ENCODE measurements around the gene SCO1. TPM values are rescaled to one million over a fixed set of nuclear protein-coding genes. Genes with fewer than 3 reads are reported as not detected.

The SCO1 gene
- total and polyA plus RNA-seq, 2 donors (not counting 3 experiments of a cell fraction or from before 2014, with no cell fraction given): 11.9 to 30.8 TPM

- Histone ChIP-seq H3K9me3 (replicated peaks; ENCODE audit: control insufficient read depth, insufficient read depth, low read length) (no peaks in the 10 kb centered on the region), H2AFZ (ENCODE audit: low read depth, low read length) (no peak overlapping the region), H3K4me2 (ENCODE audit: insufficient read depth, low read length) (no peak overlapping the region), H3K27ac (ENCODE audit: insufficient read depth, low read depth, low read length) (no peak overlapping the region), H3K9ac (replicated peaks; ENCODE audit: extremely low read depth, insufficient read depth, low read length) (no peak overlapping the region), H3K27me3 (ENCODE audit: control insufficient read depth in 2 of 2, insufficient read depth in 2 of 2, low read length in 2 of 2) (no peaks in the 10 kb centered on the region), H3K9me1 (replicated peaks; ENCODE audit: control insufficient read depth, extremely low read depth, insufficient read depth, low read length) (no peaks in the 10 kb centered on the region), H4K20me1 (replicated peaks; ENCODE audit: control insufficient read depth, extremely low read depth, insufficient read depth, low read length) (no peaks in the 10 kb centered on the region), H3K36me3 (ENCODE audit: control insufficient read depth in 2 of 2, extremely low read depth in 1 of 2, insufficient read depth in 2 of 2, low read length in 2 of 2) (no peaks in the 10 kb centered on the region), H3K4me1 (ENCODE audit: control insufficient read depth, extremely low read depth, insufficient read depth, low read length) (no peaks in the 10 kb centered on the region), H3K4me3 (replicated peaks in 1 of 3; ENCODE audit: insufficient read depth in 1 of 3, low read depth in 1 of 3, low read length in 3 of 3) (no peak overlapping the region), H3K79me2 (ENCODE audit: control insufficient read depth, insufficient read depth, low read length) (no peaks in the 10 kb centered on the region)
- CTCF ChIA-PET: interaction anchor here (0.6 to 3.0 kb wide), 6 partner anchors 7 to 1329 kb away, joined by 3 to 17 read pairs (median 4); no protein-coding TSS in a partner anchor
- FAIRE-seq (no peak), DNase-seq (ENCODE audit: low read depth, low spot score) (no peak)
- intact Hi-C loops (cut with micrococcal nuclease) (no loop called here), dilution Hi-C loops (cut with MboI; ENCODE audit: extremely low pct_ligation_motif_present, low sequenced_read_pairs) (no loop called here)
- no peak for TF ChIP-seq GATA2 (IDR thresholded peaks at IDR 0.05; ENCODE audit: insufficient read depth, insufficient read length, low read depth, low read length)
- TF ChIP-seq MYC (IDR thresholded peaks at IDR 0.05; ENCODE audit: low read depth, low read length): no peak
- TF ChIP-seq EZH2 (IDR thresholded peaks at IDR 0.05; ENCODE audit: borderline replicate concordance, low read depth, low read length, severe bottlenecking): no peak
- TF ChIP-seq POLR2AphosphoS5 (IDR thresholded peaks at IDR 0.05; ENCODE audit: insufficient read depth, low read depth, low read length): no peak
- POLR2A ChIA-PET: no interaction called here
- no TSS peak for BruUV-seq (replicated peaks)
Observed at GRCh38 chr17:10653987-10654386, 43.3 kb downstream of the SCO1 start.

DNA sequence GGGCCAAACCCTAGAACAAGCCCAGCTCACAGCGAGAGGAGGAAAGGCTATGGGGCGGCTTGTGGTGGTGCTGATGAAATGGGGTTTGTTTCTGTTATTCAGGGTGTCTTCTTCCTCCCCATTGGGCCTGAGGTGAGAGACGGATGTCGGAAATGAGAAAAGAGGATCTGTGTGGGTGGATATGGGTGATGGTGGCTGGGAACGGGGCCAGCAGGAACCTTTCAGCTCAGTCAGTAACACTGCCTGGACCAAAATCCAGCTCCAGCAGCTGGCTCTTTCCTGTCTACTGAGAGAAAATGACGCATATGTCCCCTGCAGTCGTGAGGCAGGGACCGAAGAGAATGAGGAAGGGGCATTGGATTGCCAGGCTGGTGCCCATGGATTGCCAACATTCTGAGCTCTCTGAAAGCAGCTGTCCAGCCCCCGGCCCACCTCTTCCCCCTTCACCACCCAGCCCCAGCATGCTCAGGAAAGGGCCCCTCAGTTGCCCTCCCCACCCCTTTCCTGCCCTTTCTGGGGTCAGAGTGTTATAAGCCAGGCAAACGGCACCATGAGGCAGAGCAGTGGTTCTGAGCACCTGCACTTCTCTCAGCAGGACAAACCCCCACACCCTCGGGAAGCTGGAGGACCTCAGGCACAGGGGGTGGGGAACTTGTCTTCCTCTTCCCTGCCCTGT lies 44.2 kb downstream of the SCO1 start:
- CTCF ChIA-PET: interaction anchor here (0.9 to 1.2 kb wide), 3 partner anchors 11 to 31 kb away, joined by 3 to 6 read pairs (median 4); no protein-coding TSS in a partner anchor
- no peaks in the 10 kb centered on the region for H4K20me1 ChIP-seq (replicated peaks; ENCODE audit: control insufficient read depth, extremely low read depth, insufficient read depth, low read length)
- no peak overlapping the region for H3K4me3 ChIP-seq (replicated peaks in 1 of 3; ENCODE audit: insufficient read depth in 1 of 3, low read depth in 1 of 3, low read length in 3 of 3)
- DNase-seq (ENCODE audit: low read depth, low spot score): no peak
- H2AFZ ChIP-seq (ENCODE audit: low read depth, low read length): no peak overlapping the region
- H3K27ac ChIP-seq (ENCODE audit: insufficient read depth, low read depth, low read length): no peak overlapping the region
- intact Hi-C loops (cut with micrococcal nuclease): no loop called here
- no peaks in the 10 kb centered on the region for H3K9me1 ChIP-seq (replicated peaks; ENCODE audit: control insufficient read depth, extremely low read depth, insufficient read depth, low read length)
- no peak overlapping the region for H3K9ac ChIP-seq (replicated peaks; ENCODE audit: extremely low read depth, insufficient read depth, low read length)
- H3K4me1 ChIP-seq (ENCODE audit: control insufficient read depth, extremely low read depth, insufficient read depth, low read length): no peaks in the 10 kb centered on the region
- H3K36me3 ChIP-seq (ENCODE audit: control insufficient read depth in 2 of 2, extremely low read depth in 1 of 2, insufficient read depth in 2 of 2, low read length in 2 of 2): no peaks in the 10 kb centered on the region
- dilution Hi-C loops (cut with MboI; ENCODE audit: extremely low pct_ligation_motif_present, low sequenced_read_pairs): no loop called here
- no peak for TF ChIP-seq POLR2A (IDR thresholded peaks at IDR 0.05; ENCODE audit: low read depth, low read length)
- TF ChIP-seq EZH2 (IDR thresholded peaks at IDR 0.05; ENCODE audit: borderline replicate concordance, low read depth, low read length, severe bottlenecking): no peak
- no peaks in the 10 kb centered on the region for H3K27me3 ChIP-seq (ENCODE audit: control insufficient read depth in 2 of 2, insufficient read depth in 2 of 2, low read length in 2 of 2)
- POLR2A ChIA-PET: no interaction called here
- no peaks in the 10 kb centered on the region for H3K79me2 ChIP-seq (ENCODE audit: control insufficient read depth, insufficient read depth, low read length)
- FAIRE-seq: no peak
- BruUV-seq (replicated peaks): no TSS peak
- H3K4me2 ChIP-seq (ENCODE audit: insufficient read depth, low read length): no peak overlapping the region
- H3K9me3 ChIP-seq (replicated peaks; ENCODE audit: control insufficient read depth, insufficient read depth, low read length): no peaks in the 10 kb centered on the region
